OCI-M1 (cell line): ENCODE measurements around the gene LIPC.

Experiments
- DNase-seq: peaks from one replicate; lab custom pipeline; 2025; lab: John Stamatoyannopoulos, UW

LIPC gene

DNA sequence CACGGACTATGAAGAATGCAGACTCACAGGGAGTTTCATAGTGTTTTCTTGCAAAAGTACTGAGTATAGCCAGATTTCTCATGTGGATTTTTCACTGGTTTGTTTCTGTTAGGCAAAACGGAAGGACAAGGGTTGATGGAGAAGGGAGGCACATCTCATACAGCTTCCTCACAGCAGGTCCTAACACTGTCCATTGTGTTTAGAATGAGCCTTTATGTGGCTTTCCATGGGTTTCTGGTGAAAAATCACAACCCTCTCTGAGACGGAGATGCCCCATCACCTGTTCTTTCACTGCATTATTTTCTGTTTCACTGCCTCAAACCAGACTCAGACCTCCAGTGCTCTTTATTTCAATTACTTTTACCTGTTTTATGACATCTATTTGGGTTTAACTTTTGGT, 25.0 kb upstream of the LIPC start:
- no peak for DNase-seq

DNA sequence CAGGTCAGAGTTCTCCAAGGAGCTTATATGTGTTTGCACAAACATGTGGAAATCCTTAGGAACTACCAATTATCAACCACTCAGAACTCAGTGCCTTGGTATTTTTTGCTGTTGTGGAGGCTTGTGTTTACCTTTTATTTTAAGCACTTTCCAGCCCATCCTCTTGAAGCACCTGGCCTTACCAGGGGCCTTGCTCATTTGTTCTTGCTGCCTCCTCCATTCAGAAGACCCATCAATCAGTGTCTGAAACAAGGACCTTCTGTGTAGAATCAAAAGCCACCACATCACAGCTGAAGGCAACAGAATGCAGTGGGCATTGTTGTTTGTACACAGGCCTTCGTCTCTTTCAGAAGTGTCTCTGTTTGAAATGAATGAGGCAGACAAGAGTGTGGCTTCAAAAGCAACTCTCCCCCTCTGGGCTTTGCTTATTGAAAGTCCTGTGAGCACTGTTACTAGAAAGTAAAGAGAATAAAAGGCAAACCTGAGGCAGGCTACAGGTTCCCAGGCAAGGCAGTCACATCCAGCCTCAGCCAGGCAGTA, 24.5 kb upstream of the LIPC start:
- no peak for DNase-seq

DNA sequence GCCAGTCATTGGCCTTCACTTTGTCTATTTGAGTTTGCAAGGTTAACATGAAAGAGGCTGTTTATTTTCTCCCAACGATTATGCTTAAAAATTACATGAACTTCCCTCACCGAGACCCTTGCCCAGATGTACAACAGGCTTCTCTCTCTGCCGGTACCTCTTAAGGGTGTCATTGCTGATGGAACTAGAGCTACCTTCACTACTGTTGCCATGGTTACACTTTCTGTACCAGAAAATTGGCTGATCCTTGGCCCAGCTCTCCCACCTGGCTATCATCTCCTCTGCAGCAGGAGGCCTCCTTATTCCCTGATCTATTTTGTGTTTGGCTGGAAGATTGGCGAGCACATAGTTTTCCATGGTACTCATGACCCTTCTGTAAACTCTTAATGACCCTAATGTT, 24.0 kb upstream of the LIPC start:
- DNase-seq = no peak

DNA sequence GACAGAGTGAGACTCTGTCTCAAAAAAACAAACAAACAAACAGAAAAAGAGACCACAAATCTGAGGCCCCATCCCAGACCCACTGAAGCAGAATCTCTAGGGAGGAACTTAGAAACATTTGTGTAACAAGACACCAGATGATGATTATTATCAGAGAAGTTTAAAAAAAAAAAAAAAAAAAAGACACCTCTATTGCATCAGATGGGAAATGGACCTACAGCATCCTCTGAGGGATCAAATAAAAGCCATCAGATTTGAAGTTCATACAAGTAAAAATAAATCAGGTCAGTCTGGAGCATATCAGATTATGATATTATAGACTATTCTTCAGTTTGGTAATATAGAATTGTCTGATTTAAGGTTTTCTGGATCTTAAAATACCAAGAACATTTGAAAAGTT, 21.9 kb upstream of the LIPC start:
- DNase-seq = peak; percentile 55

DNA sequence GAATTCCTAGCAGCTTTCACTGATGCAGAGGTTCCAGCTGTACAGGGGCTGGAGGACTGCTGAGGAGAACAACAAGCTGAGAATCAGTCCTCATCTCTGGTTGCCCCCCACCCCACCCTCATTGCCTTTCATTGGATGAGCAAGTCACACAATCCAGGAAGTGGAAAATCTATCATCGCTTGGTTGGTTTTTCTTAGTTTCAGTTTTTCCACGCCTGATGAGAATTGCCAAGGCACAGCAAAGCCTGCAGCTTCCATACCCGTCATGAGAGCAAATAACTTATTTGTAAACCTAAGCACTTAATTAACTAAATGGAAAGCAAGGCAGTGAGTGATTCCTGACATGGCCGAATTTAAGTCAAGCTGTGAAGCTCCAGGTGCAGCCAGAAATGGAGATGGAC, 21.4 kb upstream of the LIPC start:
- DNase-seq = peak; percentile 92

DNA sequence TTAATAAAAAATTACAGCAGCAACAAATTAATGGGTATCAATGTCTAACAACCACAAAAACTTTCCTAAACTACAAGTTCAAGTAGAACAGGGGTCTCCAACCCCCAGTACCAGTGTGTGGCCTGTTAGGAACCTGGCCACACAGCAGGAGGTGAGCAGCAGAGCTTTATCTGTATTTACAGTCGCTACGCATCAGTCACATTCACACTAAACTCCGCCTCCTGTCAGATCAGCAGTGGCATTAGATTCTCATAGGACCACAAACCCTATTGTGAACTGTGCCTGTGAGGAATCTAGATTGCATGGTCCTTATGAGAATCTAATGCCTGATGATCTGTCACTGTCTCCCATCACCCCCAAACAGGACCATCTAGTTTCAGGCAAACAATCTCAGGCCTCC, 18.5 kb upstream of the LIPC start:
- peak; percentile 15 for DNase-seq

DNA sequence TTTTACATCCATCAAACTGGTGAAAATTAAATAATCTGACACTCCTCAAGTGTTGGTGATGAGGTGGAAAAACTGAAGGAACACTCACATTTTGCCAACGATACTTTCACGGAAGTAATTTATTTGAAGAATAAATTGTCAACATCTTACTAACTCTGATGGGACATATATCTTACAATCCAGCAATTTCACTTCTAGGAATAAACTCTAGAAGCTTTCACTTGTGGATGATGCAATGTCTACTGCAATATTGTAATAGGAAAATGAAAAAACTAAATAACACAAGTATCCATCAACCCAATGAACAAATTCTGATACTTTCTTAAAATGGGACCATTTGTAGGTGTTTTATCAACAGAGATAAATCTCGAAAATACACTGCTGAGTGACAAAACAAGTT, 16.2 kb upstream of the LIPC start:
- peak; percentile 85 for DNase-seq

DNA sequence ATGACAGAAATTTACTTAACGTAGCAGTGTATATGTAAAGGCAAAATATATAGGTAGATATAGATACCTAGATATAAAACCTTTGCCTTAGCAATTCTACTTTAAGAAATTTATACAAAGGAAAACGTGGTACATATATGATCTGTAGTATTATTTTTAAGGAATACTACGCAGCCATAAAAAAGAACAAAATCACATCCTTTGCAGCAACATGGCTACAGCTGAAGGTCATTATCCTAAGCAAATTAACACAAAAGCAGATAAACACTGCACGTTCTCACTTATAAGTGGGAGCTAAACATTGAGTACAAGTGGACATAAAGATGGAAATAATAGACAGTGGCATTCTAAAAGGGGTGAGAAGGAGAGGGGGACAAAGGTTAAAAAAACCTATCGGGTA, 14.8 kb upstream of the LIPC start:
- DNase-seq = no peak

DNA sequence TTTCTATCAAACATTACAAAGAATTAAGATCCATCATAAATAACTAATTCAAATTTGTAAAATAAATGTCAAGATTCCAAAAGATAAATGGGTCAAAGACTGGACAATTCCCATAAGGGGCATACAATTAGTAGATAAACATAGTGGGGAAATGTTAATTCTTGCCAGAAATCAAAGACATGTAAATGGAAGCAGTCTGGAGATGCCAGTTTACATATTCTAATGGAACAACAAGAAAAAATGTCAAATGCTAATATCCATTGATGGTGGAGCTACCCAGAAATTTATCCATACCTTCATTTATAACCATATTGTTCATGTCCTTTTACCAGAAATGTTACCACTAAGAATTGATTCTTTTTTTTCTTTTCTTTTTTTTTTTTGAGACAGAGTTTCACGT, 13.7 kb upstream of the LIPC start:
- no peak for DNase-seq

DNA sequence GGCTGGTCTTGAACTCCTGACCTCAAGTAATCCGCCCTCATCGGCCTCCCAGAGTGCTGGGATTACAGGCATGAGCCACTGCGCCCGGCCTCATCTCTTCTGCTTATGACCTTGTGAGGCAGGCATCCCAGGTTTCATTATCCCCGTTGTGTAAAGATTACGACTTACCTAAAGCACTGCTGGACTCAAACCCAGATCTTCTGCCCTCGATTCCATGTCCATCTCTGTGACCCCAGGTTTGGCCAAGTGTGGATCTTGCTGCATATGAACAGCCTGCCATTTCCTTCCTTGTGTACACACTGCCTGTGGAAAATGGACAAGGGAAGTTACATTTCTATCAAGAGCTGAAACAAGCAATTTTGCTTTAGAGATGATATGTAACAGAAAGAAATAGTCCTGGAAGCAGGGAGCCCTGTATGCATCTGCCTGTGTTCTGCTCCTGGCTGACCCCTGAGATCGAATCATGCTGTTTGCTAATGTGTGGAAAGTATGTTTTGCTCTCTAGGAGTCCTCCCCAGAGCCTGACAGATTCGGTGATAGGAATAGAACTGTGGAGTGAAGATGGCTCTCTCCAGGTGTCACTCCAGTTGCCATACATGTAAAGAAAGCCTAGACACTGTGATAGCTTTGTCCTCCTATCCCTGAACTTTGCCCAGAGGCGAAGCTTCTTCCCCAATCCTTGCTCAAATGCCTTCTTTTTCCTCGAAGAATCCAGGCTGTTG, 11.8 kb upstream of the LIPC start:
- DNase-seq = no peak

DNA sequence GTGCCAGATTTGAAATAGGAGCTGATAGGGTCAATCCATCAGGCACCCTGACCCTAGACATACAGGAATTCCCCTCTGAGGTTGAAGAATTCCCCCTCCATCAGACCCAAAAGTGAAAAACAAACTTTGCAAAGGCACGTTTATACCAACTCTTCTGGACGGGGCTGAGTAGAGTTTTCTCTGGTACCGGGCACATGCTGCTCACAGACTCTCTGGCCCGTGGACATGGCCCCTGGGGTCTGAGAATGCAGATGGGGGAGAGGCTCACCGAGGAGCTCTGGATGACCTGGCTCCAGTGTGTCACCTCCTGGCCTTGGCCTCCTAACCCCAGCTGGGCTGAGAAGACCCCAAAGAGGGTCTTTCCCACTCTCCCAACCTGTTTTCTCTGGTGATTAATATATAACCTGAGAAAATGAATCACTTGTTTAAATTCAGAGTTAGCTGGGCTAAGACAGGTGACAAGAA, 11.2 kb upstream of the LIPC start:
- no peak for DNase-seq

DNA sequence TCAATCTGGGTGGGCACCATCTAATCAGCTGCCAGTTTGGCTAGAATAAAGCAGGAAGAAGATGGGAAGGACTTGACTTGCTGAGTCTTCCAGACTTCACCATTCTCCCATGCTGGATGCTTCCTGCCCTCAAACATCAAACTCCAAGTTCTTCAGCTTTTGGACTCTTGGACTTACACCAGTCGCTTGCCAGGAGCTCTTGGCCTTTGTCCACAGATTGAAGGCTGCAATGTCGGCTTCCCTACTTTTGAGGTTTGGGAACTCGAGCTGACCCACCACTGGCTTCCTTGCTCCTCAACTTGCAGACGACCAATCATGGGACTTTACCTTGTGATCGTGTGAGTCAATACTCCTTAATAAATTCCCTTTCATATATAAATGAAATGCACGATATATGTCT, 8.6 kb upstream of the LIPC start:
- DNase-seq = no peak

DNA sequence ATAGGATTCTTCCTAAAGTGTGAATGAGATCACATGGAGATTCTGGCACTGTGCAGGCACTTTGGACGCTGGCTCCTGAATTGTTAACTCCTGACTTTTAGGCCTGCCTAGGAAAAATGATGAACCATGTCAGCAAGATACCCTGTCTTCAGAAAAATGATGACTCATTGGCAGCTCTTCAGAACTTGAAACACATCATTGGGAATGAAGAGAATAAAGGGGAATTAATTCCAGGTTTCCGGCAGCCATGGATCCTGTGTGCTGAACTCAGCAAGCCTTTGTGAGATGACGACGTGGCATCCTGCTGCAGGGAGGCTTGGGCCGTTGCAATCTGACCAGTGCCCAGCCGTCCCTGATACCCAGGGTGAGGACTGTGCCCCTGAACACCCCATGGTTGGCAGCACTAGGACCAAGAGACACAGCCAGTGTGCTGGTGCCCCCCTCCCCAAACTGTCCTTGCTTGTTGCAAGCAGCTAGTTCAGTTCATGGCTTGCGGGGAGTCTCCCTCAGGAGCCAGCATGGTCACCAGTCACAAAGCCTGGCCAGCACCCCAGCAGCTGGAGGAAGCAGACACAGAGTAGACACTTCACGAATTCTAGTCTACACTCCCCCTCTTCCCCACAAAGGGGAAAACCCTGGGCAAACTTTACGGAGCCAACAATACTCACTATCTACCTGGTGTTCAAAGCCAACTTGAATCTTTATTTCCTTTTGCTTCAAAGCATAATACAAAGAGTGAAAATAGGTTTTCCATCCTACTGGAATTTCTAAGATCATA, 7.8 kb upstream of the LIPC start:
- no peak for DNase-seq

DNA sequence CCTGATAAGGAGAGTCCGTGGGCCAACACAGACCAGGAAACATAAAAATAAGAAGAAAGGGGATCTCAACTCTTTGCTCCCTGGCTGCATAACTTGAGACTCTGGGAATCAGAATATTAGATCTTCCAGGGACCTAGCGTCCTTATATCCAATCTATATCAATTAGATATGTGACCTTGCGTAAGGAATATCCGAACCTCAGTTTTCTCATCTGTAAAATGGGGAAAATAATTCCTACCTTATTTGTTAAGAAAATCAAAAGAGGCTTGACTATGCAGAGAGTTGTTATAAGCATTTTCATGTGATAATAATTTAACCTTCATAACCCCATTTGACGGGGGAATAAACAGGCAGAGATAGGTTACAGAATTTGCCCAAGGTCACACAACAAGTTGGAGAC, 7.1 kb upstream of the LIPC start:
- no peak for DNase-seq

DNA sequence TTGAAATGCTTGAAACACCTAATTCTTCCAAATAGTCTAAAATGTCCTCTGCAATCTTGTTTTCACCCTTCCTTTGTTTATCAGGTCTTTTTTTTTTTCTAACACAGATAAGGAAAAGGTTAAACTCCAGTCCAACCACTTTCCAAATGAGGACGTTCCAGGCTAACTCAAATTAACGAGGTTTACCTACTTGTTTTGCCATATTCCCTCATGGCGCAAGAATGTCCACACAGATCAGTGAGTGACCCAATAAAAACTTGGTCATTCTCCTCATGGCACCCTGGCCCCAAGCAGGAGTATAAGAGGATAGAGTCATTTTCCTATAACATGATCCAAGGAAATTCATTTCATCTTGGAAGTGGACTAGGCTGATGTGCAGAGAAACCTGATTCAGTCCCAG, 6.6 kb upstream of the LIPC start:
- DNase-seq = no peak

DNA sequence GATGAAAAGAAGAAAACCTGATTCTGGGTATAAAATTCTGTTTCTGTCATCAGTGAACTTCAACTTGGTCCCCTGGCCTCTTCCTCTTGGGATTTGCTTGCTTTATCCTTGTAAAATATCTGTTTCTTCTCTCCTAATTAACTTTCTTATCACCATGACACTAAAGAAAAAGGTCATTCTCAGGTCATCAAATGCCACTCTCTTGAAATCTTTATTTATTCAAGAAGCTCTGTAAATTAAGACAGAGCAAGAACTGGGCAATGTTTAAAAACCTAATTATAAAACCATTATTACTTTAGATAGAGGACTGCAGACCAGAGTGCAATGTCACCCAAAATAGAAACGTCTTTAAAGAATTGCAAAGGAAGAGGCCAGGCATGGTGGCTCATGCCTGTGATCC, 6.0 kb upstream of the LIPC start:
- DNase-seq = no peak

DNA sequence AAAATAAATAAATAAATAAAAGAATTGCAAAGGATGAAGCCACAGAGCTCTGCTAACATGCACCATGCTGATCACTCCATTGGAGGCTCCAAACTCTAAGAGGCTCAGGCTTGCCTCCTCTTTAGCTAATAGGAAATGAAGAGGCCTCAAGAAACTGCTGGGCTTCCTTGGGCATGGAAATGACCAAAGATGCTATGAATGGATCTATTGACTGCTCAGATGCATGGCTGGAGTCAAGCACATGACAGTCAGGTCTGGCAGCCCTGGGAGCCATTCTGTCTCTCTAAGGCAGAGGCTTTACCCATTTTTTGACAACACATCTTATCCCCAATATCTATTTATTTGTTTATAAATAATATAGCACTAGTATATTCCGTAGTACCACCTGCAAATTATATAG, 5.3 kb upstream of the LIPC start:
- DNase-seq = no peak

DNA sequence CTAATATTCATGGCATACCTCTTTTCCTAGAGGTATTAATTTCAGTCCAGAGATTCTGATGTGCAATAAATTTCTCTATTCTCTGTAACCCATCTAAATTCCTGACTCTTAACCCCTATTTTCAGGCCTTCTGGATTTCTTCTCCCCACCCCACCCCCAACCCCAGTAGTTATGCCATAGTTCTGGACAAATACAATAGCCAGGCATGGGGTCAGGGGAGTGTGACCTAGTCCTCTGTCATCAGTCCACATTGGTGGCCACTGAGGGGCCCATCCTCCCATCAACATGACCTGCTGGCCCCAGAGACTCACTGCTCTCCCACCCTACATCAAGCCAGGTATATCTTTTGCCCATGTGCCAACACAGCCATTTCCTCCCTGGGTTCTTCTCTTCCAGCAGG, 3.8 kb upstream of the LIPC start:
- DNase-seq = no peak

DNA sequence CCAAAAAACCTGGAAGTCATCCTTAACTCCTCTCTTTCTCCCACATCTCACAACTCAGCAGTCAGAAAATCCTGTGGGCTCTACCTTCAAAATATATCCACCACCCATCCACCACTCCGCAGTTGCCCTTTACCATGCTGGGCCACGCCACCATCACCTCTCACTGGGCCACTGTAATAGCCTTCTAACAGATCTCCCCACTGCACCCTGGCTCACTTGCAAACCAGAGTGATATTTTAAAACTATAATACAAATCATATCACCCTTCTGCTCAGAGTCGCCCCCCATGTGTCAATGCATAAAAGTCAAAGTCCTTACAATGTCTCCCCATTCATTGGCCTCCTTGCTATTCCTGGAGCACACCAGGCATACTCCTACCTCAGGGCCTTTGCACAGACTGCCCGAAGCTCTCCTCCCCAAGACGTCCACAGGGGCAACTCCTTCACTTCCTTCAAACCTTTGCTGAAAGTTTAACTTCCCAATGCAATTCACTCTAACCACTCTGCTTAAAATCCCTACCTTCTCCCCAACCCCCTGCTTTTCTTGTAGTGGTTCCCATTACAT, 1.5 kb upstream of the LIPC start:
- DNase-seq = peak; percentile 73

DNA sequence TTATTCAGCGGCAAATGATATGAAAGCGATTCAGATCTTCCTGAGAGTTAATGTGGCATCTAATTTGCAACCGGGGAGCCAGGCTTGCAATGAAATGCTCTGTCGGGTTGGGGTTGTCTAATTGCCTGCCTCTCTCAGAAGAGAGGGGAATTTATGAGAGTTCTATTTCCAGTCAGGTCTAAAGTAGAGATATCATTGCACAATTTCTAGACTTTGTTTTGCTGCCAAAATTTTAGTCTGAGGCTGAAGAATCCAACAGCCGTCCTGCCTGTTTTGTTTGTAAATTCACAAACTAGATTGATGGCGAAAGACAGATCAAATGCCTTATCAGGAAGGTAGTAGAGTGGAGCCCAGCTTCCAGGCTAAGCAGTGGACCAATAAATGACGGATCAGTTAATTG, 610 bp downstream of the LIPC start:
- DNase-seq = peak; percentile 16

DNA sequence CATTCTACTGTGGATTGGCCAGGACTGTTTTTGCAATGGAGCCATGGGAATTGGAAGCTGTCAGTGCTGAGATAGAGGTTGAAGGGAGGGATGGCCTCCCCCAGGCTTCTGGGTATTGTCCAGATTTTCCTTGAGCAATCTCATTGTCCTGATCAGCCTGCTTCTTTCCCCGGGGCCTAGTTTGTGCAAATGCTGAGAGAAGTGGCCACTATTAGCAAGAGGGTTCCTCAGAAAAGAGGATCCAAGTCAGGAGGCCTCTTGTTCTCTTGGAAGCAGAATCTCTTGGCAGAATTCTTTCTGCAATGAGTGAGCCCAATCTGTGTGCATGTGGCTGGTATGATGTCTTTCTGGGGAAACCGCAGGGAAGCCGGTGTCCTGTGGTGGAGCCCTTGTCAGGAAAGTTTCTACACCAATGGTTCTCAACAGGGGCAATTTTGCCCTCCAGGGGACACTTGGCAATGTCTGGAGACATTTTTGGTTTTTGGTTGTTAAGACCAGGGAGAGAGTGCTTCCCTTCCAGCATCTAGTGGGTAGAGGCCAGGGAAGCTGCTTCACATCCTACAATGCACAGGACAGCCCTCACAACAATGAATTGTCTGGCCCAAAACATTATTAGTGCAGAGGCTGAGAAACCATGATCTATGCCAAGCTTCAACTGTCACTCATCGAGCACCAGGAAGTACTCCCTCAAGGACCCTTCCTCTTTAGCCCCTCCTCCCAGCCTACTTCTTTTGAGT, 2.0 kb downstream of the LIPC start:
- DNase-seq = peak; percentile 11

DNA sequence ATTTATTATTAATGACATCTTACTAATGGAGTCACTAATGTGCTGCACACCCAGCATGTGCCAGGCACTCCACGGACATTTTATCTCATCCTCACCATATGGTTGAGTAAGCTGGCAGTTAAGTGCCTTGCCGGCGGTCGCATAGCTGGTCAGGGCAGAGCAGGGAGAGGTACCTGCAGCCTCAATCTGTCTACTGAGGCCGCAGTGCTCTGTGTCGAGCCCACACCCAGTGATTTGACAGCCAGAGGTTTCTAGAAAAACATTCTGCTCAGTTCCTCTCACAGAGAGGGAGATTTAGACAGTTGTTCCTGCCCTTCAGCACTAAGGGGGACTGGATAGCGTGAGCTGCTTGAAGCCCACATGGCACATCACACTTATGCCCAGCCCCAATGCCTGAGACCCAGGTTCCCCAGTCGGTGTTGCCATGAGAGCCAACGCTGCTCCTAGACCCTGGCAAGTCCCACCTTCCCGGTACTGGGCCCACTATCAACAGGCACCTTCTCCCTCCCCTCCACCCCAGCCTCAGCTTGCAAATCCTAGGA, 2.6 kb downstream of the LIPC start:
- DNase-seq = no peak
